Activated naive CD4-positive, alpha-beta T cell treated with anti-CD3 and anti-CD28 coated beads, Interleukin-2, amount 50 U/mL, for 24 hours (primary cell): ENCODE data around the gene SEMA5A.
A peak's percentile ranks its signal among the peaks of the same experiment; 100 is the strongest.

ENCODE experiments used
- H3K27ac Mint-ChIP-seq: one replicate; pipeline ENCODE4 v1.8.0; 2021; ENCODE audit warnings: mild to moderate bottlenecking, mixed read lengths
- H3K27me3 Mint-ChIP-seq: one replicate; pipeline ENCODE4 v1.8.0; 2021; ENCODE audit warnings: mixed read lengths
- H3K36me3 Mint-ChIP-seq: one replicate; pipeline ENCODE4 v1.8.0; 2021; ENCODE audit warnings: mixed read lengths
- H3K4me1 Mint-ChIP-seq: one replicate; pipeline ENCODE4 v1.8.0; 2021; ENCODE audit warnings: mixed read lengths
- H3K4me3 Mint-ChIP-seq: one replicate; pipeline ENCODE4 v1.8.0; 2021; ENCODE audit warnings: mild to moderate bottlenecking, mixed read lengths
- H3K9me3 Mint-ChIP-seq: one replicate; pipeline ENCODE4 v1.8.0; 2021; ENCODE audit warnings: mixed read lengths

The SEMA5A gene

GRCh38 chr5:9189681-9190080, 356.2 kb downstream of the SEMA5A start:
- Mint-ChIP-seq H3K9me3 (peaks cover 4% of the 10 kb centered on the region), H3K4me1 (no peaks in the 10 kb centered on the region), H3K4me3 (no peak overlapping the region), H3K27me3 (no peaks in the 10 kb centered on the region), H3K27ac (no peak overlapping the region), H3K36me3 (no peaks in the 10 kb centered on the region)

GRCh38 chr5:9188956-9189355, 356.9 kb downstream of the SEMA5A start:
- no peaks in the 10 kb centered on the region for H3K27me3 Mint-ChIP-seq
- no peaks in the 10 kb centered on the region for H3K4me1 Mint-ChIP-seq
- H3K27ac Mint-ChIP-seq = peak overlapping the region; percentile 1
- H3K4me3 Mint-ChIP-seq = no peak overlapping the region
- no peaks in the 10 kb centered on the region for H3K36me3 Mint-ChIP-seq
- peaks cover 4% of the 10 kb centered on the region for H3K9me3 Mint-ChIP-seq

GRCh38 chr5:9188131-9188530, 357.7 kb downstream of the SEMA5A start:
- H3K36me3 Mint-ChIP-seq = no peaks in the 10 kb centered on the region
- H3K4me1 Mint-ChIP-seq = no peaks in the 10 kb centered on the region
- no peak overlapping the region for H3K4me3 Mint-ChIP-seq
- H3K9me3 Mint-ChIP-seq = peaks cover 4% of the 10 kb centered on the region
- no peak overlapping the region for H3K27ac Mint-ChIP-seq
- H3K27me3 Mint-ChIP-seq = no peaks in the 10 kb centered on the region

GRCh38 chr5:9187614-9188013, 358.3 kb downstream of the SEMA5A start:
- no peak overlapping the region for H3K4me3 Mint-ChIP-seq
- H3K9me3 Mint-ChIP-seq = peaks cover 6% of the 10 kb centered on the region
- H3K36me3 Mint-ChIP-seq = no peaks in the 10 kb centered on the region
- H3K27me3 Mint-ChIP-seq = no peaks in the 10 kb centered on the region
- H3K27ac Mint-ChIP-seq = no peak overlapping the region
- H3K4me1 Mint-ChIP-seq = no peaks in the 10 kb centered on the region

GRCh38 chr5:9186069-9186468, 359.8 kb downstream of the SEMA5A start:
- Mint-ChIP-seq H3K36me3 (no peaks in the 10 kb centered on the region), H3K4me1 (no peaks in the 10 kb centered on the region), H3K4me3 (no peak overlapping the region), H3K27ac (no peak overlapping the region), H3K27me3 (no peaks in the 10 kb centered on the region), H3K9me3 (peaks cover 12% of the 10 kb centered on the region)

- no peaks in the 10 kb centered on the region for H3K4me1 Mint-ChIP-seq
- H3K27me3 Mint-ChIP-seq = no peaks in the 10 kb centered on the region
- H3K36me3 Mint-ChIP-seq = no peaks in the 10 kb centered on the region
- no peak overlapping the region for H3K4me3 Mint-ChIP-seq
- peaks cover 9% of the 10 kb centered on the region for H3K9me3 Mint-ChIP-seq
- no peak overlapping the region for H3K27ac Mint-ChIP-seq
Observed at GRCh38 chr5:9183992-9184391, 361.9 kb downstream of the SEMA5A start.

- Mint-ChIP-seq H3K27me3 (no peaks in the 10 kb centered on the region), H3K4me1 (no peaks in the 10 kb centered on the region), H3K27ac (no peak overlapping the region), H3K36me3 (no peaks in the 10 kb centered on the region), H3K9me3 (peaks cover 9% of the 10 kb centered on the region), H3K4me3 (no peak overlapping the region)
Observed at GRCh38 chr5:9182899-9183695, 362.8 kb downstream of the SEMA5A start.

GRCh38 chr5:9176641-9177040, 369.2 kb downstream of the SEMA5A start:
- H3K9me3 Mint-ChIP-seq = peaks cover 5% of the 10 kb centered on the region
- H3K27ac Mint-ChIP-seq = no peak overlapping the region
- H3K27me3 Mint-ChIP-seq = no peaks in the 10 kb centered on the region
- no peaks in the 10 kb centered on the region for H3K36me3 Mint-ChIP-seq
- no peak overlapping the region for H3K4me3 Mint-ChIP-seq
- H3K4me1 Mint-ChIP-seq = no peaks in the 10 kb centered on the region

GRCh38 chr5:9174446-9174845, 371.4 kb downstream of the SEMA5A start:
- Mint-ChIP-seq H3K36me3 (no peaks in the 10 kb centered on the region), H3K27ac (no peak overlapping the region), H3K27me3 (no peaks in the 10 kb centered on the region), H3K4me3 (no peak overlapping the region), H3K4me1 (no peaks in the 10 kb centered on the region), H3K9me3 (peaks cover 5% of the 10 kb centered on the region)

GRCh38 chr5:9173281-9174048, 372.4 kb downstream of the SEMA5A start:
- Mint-ChIP-seq H3K27me3 (no peaks in the 10 kb centered on the region), H3K4me1 (no peaks in the 10 kb centered on the region), H3K36me3 (no peaks in the 10 kb centered on the region), H3K27ac (no peak overlapping the region), H3K4me3 (no peak overlapping the region), H3K9me3 (peaks cover 5% of the 10 kb centered on the region)

GRCh38 chr5:9170026-9170425, 375.8 kb downstream of the SEMA5A start:
- H3K4me3 Mint-ChIP-seq = no peak overlapping the region
- peaks cover 2% of the 10 kb centered on the region for H3K27me3 Mint-ChIP-seq
- no peaks in the 10 kb centered on the region for H3K36me3 Mint-ChIP-seq

GRCh38 chr5:9169557-9169902, 376.3 kb downstream of the SEMA5A start:
- no peaks in the 10 kb centered on the region for H3K4me1 Mint-ChIP-seq
- peaks cover 2% of the 10 kb centered on the region for H3K27me3 Mint-ChIP-seq
- H3K36me3 Mint-ChIP-seq = no peaks in the 10 kb centered on the region
- H3K9me3 Mint-ChIP-seq = peaks cover 4% of the 10 kb centered on the region
- H3K4me3 Mint-ChIP-seq = no peak overlapping the region
- no peak overlapping the region for H3K27ac Mint-ChIP-seq

More at GRCh38 chr5:9170026-9170425, 375.8 kb downstream of the SEMA5A start:
- peaks cover 5% of the 10 kb centered on the region for H3K9me3 Mint-ChIP-seq
- H3K4me1 Mint-ChIP-seq = no peaks in the 10 kb centered on the region
- H3K27ac Mint-ChIP-seq = no peak overlapping the region

GRCh38 chr5:9168791-9169556, 376.9 kb downstream of the SEMA5A start:
- Mint-ChIP-seq H3K36me3 (no peaks in the 10 kb centered on the region), H3K9me3 (no peaks in the 10 kb centered on the region), H3K4me3 (no peak overlapping the region), H3K4me1 (no peaks in the 10 kb centered on the region), H3K27ac (no peak overlapping the region), H3K27me3 (peaks cover 2% of the 10 kb centered on the region)

- H3K27me3 Mint-ChIP-seq = peaks cover 2% of the 10 kb centered on the region
- H3K9me3 Mint-ChIP-seq = no peaks in the 10 kb centered on the region
- no peak overlapping the region for H3K4me3 Mint-ChIP-seq
- H3K4me1 Mint-ChIP-seq = no peaks in the 10 kb centered on the region
- H3K27ac Mint-ChIP-seq = no peak overlapping the region
- H3K36me3 Mint-ChIP-seq = no peaks in the 10 kb centered on the region
Observed at GRCh38 chr5:9166202-9167112, 379.4 kb downstream of the SEMA5A start.

GRCh38 chr5:9165546-9165945, 380.3 kb downstream of the SEMA5A start:
- H3K36me3 Mint-ChIP-seq = no peaks in the 10 kb centered on the region
- no peak overlapping the region for H3K27ac Mint-ChIP-seq
- H3K27me3 Mint-ChIP-seq = peaks cover 2% of the 10 kb centered on the region
- no peaks in the 10 kb centered on the region for H3K9me3 Mint-ChIP-seq
- no peak overlapping the region for H3K4me3 Mint-ChIP-seq
- H3K4me1 Mint-ChIP-seq = no peaks in the 10 kb centered on the region
